HG02884 (cell line): Measurements from ENCODE around the gene NCAM1.

Experiments used
- ATAC-seq: cut with Tn5 transposase; IDR thresholded peaks from one replicate; pipeline ENCODE4 v1.9.1; 2021; ENCODE audit warnings: mild to moderate bottlenecking, moderate library complexity; ENCODE audit not compliant: unreplicated experiment

NCAM1 gene

DNA sequence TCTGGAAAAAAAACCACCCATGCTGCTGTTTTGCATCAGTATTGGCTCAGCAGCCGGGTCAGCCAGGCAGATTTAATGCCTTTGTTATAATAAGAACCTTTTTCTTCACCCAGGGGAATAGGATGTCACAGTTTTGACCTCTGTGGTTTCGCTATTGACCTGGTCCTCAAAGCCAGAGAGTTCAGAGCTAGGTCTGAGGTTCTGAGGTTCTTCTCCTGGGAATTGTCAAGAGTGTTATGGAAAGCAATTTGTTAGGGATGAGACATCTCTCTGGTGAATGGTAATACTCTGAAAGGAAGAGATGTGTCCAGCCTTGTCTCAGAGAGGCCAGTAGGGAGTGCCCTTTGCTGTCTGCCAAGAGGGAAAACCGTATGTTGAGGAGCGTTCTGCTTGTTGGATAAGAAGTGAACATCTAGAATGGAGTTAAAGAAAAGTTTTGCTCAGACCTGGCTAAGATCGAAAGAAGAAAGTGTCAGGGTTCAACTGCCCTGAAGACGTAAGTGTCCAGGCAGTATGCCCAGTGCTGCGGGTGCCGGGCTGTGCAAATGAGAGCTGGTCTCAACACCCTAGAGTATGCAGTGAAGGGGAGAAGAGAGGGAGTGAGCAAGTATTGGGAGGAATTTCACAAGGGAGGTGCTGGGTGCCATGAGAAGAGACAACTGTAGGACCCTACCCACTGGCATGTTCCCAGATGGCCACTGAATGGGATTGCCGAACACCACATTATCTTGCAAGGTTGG lies 202.2 kb downstream of the NCAM1 start:
- no peak for ATAC-seq

DNA sequence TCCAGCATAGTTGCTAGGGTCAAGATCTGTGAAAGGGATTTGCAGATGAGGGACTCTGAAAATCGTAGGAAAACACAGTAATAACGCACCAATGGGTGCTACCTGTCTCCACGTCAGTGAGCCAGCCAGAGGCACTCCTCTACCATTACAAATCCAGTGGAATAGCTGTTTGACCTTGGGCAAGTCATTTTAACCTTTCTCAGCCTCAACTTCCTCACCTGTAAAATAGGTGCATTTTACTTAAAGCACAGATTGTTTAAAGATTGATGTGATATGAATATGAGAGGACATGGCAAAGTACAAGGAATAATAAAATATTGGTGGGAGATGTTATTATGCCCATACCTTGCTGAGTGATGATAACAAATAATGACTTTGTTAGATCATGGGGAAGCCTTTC lies 205.1 kb downstream of the NCAM1 start:
- ATAC-seq, result no peak

DNA sequence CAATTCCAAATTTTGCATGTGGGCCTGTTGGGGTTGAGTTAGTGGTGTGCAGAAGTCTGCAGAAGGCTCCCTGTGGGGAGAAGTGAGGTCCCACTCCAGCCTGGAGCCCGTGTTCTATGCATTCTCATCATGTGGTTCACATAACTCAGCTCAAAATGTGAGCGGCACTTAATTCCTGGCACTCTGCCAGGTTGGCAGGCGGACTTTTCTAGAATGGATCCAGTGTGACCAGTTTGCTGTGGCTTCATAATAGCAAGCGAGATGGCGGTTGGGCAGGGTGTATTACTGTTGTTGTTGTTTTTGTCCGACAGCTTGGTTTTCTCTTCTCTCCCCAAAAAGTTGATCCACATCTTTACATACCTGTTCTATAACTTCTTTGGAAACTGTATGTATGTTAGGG lies 206.4 kb downstream of the NCAM1 start:
- ATAC-seq, result no peak

GRCh38 chr11:113168354-113169342 lies 207.4 kb downstream of the NCAM1 start:
- ATAC-seq, result no peak

DNA sequence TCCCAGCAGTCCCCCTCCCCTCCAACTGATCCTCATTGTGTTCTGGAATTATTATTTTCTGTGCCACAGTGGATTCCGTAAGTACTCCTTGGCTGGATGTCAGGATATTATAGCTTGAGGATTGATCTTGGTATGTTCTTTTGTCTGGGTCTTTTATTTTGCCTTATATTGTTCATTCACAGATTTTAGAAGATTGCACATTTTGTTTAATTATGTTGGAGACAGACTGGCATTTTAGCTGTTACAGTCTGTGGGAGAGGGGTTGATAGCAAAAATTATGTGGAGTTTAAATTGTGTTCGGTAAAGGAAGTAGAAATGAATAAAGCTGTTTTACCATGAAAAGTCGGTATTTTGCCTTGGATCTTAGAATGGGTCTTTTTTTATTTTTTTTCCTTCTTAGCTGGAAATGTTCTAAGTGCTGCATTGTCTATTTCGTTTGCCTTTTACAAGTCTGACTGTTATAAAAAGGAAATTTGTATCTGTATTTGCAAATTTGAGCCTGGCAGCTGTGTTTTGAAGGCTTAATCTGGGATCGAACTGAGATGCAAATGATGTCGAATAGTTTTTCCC lies 211.2 kb downstream of the NCAM1 start:
- no peak for ATAC-seq

- no peak for ATAC-seq
Observed at GRCh38 chr11:113173126-113173525, 211.9 kb downstream of the NCAM1 start.

DNA sequence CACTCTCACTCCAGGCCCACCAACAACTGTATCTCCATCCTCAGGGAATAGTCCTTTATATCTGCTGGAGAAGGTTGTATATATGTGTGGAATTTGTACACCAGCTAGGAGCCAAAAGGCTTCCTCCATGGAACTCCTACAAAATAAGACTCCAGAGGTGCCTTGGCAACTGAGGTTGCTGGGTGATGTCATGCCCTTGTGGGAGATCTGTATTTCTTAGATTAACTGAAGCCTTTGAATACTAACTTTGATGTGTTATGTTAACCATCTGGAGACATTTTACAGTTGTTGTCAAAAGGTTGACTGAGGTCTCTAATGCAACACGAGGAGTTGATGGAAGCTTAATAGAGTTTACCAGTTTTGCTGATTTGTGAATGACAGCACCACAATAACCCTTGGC lies 213.7 kb downstream of the NCAM1 start:
- ATAC-seq, result no peak

- ATAC-seq, result no peak
Observed at GRCh38 chr11:113176599-113177360, 215.6 kb downstream of the NCAM1 start.

- ATAC-seq, result no peak
Observed at GRCh38 chr11:113177671-113178070, 216.5 kb downstream of the NCAM1 start.

DNA sequence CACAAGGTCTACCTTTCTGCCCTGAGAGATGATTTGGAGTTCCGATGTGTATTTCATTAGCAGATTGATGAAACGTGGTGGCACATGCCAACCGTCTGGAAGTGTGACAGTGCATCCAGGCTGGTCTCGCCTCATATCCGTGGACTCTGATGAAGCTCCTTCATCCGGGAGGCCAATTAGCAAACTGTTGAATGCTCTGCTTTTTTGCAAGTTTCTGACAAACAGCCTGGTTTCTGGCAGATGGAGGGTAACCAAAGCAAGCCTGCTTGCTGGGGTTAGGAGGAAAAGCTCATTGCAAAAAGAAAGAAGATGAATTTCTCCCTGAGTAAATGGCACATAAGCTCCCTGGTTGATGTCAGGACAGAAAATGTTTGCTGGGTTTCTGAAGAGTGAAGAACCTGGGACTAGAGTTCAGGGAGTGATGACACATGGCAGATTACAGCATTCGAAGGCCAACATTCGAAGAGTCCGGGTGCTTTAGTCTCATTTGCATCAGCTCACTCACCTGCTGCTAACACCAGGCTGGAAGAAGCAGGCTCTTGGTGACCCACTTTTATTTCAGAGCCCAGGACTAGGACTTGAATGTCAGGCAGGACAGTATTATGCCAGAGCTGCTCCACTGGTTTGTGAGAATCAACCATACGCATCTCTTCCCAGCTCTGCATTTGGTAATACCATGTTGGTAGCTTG lies 217.3 kb downstream of the NCAM1 start:
- no peak for ATAC-seq

- no peak for ATAC-seq
Observed at GRCh38 chr11:113179181-113179704, 218.0 kb downstream of the NCAM1 start.

DNA sequence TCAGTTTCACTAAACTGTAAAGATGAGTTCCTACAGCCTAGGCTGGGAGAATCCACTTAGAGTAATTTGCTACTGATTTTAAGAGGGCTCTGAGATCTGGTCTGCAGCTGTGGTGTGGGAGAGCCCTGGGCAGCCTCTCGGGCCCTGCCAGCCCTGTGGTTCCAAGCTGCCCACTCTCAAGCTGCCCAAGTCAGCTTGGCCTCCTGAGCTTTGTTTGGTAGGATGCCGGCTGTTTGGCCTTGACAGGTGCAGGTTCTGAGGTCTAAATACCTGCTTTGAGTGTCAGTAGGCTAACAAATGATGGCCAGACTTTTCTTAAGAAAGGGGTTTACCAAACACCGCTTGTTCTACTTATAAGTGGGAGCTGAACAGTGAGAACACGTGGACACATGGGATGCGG lies 219.9 kb downstream of the NCAM1 start:
- no peak for ATAC-seq

DNA sequence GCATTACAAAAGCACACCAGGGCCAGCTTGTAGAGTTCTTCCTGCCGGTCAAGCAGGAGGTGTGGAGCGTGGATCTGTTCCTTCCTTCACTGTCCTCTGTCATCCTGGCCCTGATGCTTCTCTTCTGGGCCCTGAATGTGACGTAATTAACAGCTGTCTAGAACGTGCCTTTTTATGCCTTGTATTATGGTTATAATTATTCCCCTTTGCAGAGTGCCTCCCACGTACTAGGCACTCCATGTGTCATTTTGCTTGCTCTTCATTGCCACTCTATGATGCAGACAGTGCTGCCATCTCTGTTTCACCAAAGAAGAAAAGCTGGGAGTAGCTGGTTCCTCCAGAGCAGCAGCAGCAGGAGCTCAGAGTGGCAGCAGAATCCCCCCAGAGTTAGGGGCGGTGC lies 221.1 kb downstream of the NCAM1 start:
- no peak for ATAC-seq

GRCh38 chr11:113184498-113184897 lies 223.3 kb downstream of the NCAM1 start:
- no peak for ATAC-seq

DNA sequence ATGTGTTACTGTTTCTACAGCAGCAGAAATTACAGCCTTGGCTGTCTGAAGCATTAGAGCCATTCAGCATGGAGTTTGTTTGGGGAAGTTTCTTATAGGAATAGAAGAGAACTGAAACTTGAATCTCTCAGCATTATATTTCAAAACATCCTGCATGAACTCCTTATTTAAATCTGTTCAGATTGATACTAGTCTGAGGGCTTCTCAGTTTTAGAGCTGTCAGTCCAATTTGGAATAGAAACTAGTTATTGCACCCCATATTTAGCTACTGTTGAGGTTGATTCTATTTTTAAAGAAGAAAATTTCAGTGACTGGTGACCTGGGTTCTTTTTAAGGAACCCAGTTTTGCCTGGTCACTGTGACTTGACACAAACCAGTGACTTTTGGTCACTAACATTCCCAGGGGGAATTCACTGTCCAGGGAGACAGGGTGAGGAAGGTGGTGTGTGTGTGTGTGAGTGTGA lies 227.2 kb downstream of the NCAM1 start:
- peak; percentile 73 for ATAC-seq

- ATAC-seq, result no peak
Observed at GRCh38 chr11:113189909-113190667, 228.9 kb downstream of the NCAM1 start.

- no peak for ATAC-seq
Observed at GRCh38 chr11:113192121-113192925, 231.1 kb downstream of the NCAM1 start.

GRCh38 chr11:113193016-113193415 lies 231.8 kb downstream of the NCAM1 start:
- no peak for ATAC-seq
